GM19438 (cell line): ENCODE measurements around the gene CDK7.
"Not testable (repeated sequence)": the region's sequence is repeated elsewhere in the genome, so short reads cannot be mapped to it uniquely, and the experiment has no call there.

Source experiments
- ATAC-seq: cut with Tn5 transposase; IDR thresholded peaks from one replicate; pipeline ENCODE4 v1.9.1; 2021; ENCODE audit warnings: low read depth; ENCODE audit not compliant: unreplicated experiment

CDK7 gene

DNA sequence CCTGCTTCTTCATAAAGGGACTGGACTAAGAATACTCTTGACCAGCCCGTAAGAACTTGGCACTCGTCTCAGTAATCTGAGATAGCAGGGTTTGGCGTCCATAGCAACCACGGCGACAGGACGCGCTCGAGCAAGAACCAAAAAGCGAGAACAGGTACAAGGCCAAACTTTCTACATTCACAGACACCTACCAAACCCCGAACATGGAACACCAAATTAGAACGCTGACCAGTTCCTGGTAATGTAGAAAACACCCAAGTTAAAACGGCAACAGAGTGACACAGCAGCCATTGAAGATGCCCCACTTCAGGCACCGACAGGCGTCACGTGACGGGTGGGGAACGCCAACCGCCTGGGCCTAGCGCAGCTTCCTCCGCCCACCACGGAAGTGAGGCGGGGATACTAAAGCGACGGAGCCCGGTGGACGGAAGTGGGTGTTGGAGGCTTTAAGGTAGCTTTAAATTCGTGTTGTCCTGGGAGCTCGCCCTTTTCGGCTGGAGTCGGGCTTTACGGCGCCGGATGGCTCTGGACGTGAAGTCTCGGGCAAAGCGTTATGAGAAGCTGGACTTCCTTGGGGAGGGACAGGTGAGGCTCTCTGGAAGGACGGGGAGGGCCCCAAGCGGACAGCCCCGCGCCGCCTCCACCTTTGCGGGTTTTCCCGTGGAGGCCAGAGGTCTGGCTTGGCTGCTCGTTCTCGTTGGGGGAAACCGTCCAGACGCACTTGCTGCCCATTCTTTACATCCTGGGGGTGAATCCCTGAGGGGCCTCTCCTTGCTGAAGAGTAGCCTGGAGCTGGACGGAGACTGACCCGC is at the start of gene CDK7:
Gene CDK7 (plus strand): TSS at position 430 of the 812 bp plus-strand sequence. CDS start 90 bp downstream, at position 520.
- ATAC-seq, result peak; percentile 98

- ATAC-seq, result no peak
Measured at GRCh38 chr5:69187342-69187741, 47.3 kb upstream of the CDK7 start.

GRCh38 chr5:69188811-69189161 is 45.9 kb upstream of the CDK7 start:
- no peak for ATAC-seq

DNA sequence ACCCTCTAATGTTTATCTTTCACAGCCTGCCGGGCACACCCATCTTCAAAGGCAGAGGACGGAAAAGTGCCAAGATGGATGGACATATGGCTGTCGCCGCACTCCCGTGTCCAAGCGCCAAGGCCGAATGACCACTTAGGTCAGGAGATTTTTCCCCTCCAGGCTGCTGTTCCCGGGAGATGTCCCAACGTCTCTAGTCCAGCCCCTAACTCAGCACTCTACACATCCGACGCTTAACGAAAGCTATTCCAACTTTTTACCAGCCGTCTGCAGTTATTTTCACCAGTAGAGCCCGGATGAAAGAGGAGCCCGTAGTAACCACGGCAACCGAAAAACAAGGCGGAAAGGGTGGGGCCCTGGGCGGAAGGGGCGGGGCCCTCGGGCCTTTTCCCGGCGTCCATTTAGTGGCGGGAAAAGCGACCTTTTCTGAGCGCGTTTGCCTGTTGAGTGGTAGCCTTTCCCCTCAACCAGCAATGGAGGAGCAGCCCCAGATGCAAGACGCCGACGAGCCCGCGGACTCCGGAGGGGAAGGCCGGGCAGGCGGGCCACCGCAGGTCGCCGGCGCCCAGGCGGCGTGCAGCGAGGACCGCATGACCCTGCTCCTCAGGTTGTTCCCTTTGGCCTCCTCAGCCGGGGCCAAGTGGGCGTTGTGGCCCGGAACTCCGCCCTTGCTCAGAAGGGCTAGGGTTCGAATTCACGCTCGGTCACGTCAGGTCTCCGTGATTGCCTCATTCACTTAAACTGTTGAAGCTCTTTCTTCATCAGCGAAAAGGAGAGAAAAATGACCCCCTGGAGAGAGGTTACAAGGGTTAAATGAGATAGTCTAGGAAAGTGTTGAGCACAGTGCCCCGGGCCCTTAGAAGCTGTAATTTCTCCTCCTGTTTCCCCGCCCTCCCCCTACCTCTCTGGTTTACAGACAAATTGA is 45.3 kb upstream of the CDK7 start, which contains the start of gene CENPH:
Gene CENPH (plus strand): TSS at position 422 of the 925 bp plus-strand sequence. CDS start 52 bp downstream, at position 474.
- ATAC-seq, result peak; percentile 96

DNA sequence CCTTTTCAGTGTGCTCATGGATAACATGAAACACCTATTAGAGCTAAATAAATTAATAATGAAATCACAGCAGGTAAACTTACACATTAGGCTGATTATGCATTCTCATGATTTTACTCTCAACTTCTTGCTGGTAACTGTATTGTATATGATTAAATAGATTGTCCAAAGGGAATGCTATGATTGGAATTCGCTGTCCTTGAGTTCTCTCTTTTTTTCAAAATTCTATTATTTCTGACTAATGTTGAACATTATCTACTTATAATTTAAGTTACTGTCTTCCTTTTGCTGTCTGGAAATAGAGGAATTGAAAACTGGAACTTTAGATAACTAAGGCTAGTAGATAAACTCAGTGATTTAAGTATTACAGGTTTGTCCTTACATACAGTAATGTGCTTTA is 32.2 kb upstream of the CDK7 start:
- ATAC-seq, result no peak

GRCh38 chr5:69206528-69207190 is 28.0 kb upstream of the CDK7 start:
- ATAC-seq, result no peak

DNA sequence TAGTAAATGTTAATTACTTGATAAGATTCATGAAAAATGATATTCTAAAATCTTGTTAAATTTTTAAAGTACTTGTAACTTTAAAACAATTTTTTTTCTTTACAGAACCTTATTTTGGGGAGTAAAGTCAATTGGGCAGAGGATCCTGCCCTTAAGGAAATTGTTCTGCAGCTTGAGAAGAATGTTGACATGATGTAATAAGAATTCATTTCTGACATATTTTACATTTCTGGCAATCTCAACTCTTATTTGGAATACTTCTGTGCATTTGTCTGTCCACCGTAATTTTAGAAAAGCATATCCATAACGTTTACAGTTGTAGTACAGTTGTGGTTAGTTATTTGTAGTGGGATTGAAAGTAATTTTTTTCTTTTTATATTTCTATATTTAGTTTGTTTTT is 25.1 kb upstream of the CDK7 start:
- no peak for ATAC-seq

GRCh38 chr5:69211200-69211599 is 23.5 kb upstream of the CDK7 start:
- ATAC-seq, result no peak

DNA sequence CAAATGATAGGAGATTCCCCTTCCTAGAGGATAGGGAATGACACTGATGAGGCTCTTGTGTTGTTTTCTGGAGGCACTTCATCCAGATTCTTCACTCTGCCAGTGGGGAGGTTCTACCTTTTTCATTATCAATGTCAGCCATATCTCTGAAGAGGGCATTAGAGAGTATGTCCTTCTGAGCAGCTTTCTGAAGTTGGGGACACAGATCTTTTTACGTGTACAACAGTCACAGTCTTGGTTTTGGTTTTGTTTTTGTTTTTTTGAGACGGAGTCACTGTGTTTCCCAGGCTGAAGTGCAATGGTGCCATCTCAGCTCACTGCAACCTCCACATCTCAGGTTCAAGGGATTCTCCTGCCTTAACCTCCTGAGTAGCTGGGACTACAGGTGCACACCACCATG is 22.7 kb upstream of the CDK7 start:
- ATAC-seq, result no peak

DNA sequence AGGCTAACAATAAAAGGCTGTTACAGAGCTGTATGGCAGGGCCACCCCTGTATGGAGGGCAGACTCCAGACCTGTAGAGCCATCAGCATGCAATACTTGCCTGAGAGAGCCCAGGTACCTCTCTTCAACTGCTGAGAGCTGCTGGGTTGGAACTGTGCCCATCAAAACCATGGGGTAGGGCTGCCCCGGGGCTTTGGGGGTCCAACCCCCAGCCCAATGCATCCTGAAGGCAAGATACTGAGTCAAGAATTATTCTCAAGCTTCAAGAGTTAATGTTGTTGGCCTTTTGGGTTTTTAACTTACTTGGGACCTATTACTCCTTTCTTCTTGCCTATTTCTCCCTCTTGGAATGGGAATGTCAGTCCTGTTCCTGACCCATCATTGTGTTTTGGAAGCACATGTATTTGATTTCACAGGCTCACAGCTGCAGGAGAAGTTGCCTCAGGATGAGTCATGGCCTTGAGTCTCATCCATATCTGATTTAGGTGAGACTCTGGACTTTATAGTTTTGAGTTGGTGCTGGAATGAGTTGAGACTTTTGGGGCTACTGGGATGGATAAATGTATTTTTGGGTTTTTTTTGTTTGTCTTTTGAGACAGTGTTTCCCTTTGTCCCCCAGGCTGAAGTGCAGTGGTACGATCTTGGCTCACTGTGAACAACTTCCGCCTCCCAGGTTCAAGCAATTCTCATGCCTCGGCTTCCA is 21.0 kb upstream of the CDK7 start:
- no peak for ATAC-seq

DNA sequence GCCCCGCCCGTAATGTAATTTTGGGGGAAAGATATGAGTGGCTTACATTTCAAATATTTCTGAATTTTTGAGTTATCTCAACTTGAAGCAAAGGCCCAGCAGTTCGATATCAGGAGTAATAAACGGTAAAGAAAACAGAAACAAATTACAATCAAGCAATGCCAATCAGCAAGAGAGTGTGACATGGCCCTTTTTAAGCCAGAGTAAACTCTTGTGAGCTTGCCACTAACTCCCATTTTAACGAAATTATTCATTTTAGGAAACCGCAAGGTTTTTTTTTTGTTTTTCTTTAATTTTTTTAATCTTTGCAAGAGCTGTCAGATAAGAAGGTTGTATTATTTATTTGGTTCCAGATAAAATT is 17.6 kb upstream of the CDK7 start:
- ATAC-seq, result no peak

DNA sequence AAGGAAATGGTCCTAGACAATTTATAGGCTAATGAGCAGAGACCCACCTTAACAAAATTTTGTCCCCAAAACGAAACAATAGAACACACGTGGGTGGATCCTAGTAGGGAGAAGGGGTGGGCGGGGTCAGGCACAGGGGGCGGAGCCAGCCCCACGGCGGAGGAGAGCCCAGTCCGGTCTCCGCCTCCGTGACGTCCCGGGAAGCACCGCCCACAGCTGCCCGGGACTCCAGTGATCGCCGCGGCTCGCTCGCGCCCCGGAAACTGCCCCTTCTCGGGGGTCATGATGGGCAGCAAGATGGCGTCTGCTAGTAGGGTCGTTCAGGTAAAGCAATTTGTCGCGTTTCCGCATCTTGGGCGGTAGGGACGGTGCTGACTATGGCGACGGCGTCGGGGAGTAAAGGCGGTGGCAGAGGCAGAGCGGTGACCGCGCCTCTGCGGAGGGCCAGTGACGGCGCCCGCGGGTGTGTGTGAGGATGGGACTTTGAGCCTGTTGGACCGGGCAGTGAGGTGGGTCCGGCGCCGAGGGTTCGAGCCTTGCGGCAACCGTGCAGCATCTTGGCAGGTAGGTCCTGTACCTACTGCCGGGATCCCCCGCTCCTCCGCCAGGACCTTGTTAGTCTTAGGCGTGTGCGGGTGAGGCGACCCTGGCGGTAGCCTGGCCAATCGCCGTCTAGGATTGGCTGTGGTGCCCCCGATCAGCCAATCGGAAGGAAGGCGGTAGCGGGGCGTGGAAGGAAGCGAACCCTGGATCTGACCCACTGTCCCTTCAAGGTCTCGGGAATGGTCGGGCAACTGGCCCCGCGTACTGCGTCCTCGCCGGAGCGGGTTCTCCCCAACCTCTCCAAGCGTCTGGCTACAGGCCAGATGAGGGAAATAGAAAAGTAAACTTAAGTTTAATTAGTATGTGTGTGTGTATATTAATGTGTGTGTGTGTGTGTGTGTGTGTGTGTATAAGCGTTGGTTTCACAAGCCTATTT is 16.8 kb upstream of the CDK7 start:
- ATAC-seq, result peak; percentile 93

DNA sequence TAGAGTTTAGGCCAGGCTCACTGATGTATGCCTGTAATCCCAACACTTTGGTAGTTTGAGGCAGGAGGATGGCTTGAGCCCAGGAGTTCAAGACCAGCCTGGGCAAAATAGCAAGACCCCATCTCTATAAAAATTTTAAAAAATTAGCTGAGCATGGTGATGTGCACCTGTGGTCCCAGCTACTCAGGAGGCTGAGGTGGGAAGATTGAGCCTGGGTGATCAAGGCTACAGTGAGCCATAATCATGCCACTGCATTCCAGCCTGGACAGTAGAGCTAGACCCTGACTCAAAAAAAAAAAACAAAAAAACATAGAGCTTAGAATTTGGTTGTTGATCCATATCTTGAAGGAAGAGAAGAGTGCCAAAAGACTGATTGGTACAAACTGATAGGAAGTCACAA is 14.7 kb upstream of the CDK7 start:
- no peak for ATAC-seq

GRCh38 chr5:69220371-69220770 is 14.3 kb upstream of the CDK7 start:
- not testable (repeated sequence) for ATAC-seq

- not testable (repeated sequence) for ATAC-seq
Measured at GRCh38 chr5:69220833-69221232, 13.9 kb upstream of the CDK7 start.

DNA sequence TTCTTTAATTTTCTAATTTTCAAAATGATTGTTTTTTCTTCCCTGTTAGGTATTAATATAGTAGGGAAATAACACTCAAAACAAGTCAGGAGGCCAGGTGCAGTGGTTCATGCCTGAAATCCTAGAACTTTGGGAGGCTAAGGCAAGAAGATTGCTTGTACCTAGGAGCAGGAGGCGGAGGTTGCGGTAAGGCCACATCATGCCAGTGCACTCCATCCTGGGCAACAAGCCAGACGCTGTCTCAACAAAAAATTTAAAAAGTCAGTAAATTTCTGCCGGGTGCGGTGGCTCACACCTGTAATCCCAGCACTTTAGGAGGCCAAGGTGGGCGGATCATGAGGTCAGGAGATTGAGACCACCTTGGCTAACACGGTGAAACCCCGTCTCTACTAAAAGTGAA is 10.2 kb upstream of the CDK7 start:
- ATAC-seq, result no peak

DNA sequence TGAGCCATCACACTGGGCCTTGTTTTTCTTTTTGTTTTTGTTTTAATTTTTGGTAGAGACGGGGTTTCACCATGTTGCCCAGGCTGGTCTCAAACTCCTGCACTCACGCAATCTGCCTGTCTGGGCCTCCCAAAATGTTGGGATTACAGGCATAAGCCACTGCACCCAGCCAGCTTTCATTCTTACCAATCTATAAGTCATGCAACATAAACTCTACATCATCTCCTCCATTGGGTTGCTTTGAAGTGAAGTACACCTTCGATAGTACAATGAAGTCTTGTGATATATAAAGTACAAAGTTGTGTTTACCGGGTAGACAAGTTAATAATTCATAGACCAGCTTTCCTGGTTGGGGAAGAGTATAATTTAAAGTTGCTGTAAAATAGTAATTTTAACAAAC is 8.8 kb upstream of the CDK7 start:
- no peak for ATAC-seq

- ATAC-seq, result no peak
Measured at GRCh38 chr5:69230181-69230580, 4.5 kb upstream of the CDK7 start.

DNA sequence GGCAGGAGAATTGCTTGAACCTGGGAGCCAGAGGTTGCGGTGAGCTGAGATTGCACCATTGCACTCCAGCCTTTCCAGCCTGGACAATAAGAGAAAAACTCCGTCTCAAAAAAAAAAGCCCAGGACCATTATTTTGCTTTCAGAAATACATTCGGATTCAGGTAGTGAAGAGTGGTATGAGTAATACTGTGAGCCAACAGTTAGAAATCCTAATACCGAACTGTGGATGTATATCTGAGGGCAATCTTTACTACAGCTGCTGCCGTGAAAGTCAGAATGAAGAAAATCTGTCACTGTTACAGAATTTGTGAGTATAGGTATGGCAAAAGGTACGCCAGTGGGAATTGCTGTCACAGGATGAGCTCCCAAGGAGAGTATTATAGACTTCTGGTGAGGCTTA is 3.4 kb upstream of the CDK7 start:
- no peak for ATAC-seq
